Right lobe of liver (tissue), 6 donors: Measurements from ENCODE around the gene MMP10. TPM values are rescaled to one million over a fixed set of nuclear protein-coding genes. Genes with fewer than 3 reads are reported as not detected.
A peak's percentile ranks its signal among the peaks of the same experiment; 100 is the strongest.

Experiments
- ATAC-seq, 4 donors: fragments of 200-7000 bp; cut with Tn5 transposase; one replicate each; pipeline ENCODE4 v1.9.1; 2020; ENCODE audit warnings: mild to moderate bottlenecking in 4 of 4, moderate library complexity in 4 of 4
- DNase-seq, 3 donors: peaks; one replicate each; pipeline ENCODE4 v3.0.0-alpha.2; 2020
- H3K27ac ChIP-seq, 3 donors: fragments of 200-600 bp; one replicate each; pipeline ENCODE4 v1.8.0; 2022
- H3K27me3 ChIP-seq, 2 donors: fragments of 200-600 bp; one replicate each; pipeline ENCODE4 v1.8.0; 2022
- H3K36me3 ChIP-seq, 4 donors: fragments of 200-600 bp; sonication (generic) in 1 of 4; one replicate each; pipeline versions ENCODE4 v1.5.1 to v1.8.0; 2017 to 2022; ENCODE audit warnings: control low read depth in 1 of 4
- H3K4me1 ChIP-seq, 4 donors: fragments of 200-600 bp; sonication (generic) in 1 of 4; one replicate each; pipeline versions ENCODE4 v1.5.1 to v1.8.0; 2017 to 2022; ENCODE audit warnings: control low read depth in 1 of 4
- H3K4me3 ChIP-seq, 3 donors: fragments of 200-600 bp; one replicate each; pipeline ENCODE4 v1.8.0; 2022
- H3K9me3 ChIP-seq, 4 donors: fragments of 200-600 bp; sonication (generic) in 1 of 4; one replicate each; pipeline versions ENCODE4 v1.5.1 to v1.8.0; 2017 to 2022; ENCODE audit warnings: control low read depth in 1 of 4
- CTCF ChIP-seq, 4 donors: fragments of 200-600 bp in 3 of 4; fragments of 450-650 bp in 1 of 4; IDR thresholded peaks; one replicate each; pipeline versions ENCODE4 v1.5.1 to v1.8.0; 2016 to 2022; ENCODE audit warnings: antibody characterized with exemption in 4 of 4, mild to moderate bottlenecking in 2 of 4
- POLR2A ChIP-seq: fragments of 450-650 bp; IDR thresholded peaks from one replicate; pipeline ENCODE4 v1.6.1; 2017; ENCODE audit warnings: antibody characterized with exemption, mild to moderate bottlenecking
- WGBS: methylation state at CpG from one replicate; pipeline ENCODE4 v1.1.6; 2018; ENCODE audit warnings: low coverage, low lambda C conversion rate; ENCODE audit not compliant: insufficient coverage; ENCODE audit errors: missing lambda C conversion rate; 5-methylcytosine and 5-hydroxymethylcytosine counted together
- intact Hi-C, 2 donors: fragments of 100-400 bp; cut with DNase I; formaldehyde crosslinking; loops; one replicate each; pipeline versions ENCODE4 v1.11.2 to v1.14.1; 2022
- total RNA-seq, 6 experiments: library from RNA; depleted of rRNA in 2 of 6; stranded (reverse); fragments of >200 nt in 2 of 6; fragmentation: NEBNext Ultra II Directional in 3 of 6; extraction: Animal tissue kit (Norgen Biotek cat#: 25700) in 3 of 6; gene quantifications; one replicate each; pipeline versions ENCODE4 v1.1.0 to v1.2.4, GENCODE V29; 2016 to 2023
- donor health status: DM: no; HTN: yes; CAD: no.
- donor health status: DM: no; HTN: no; CAD: no.
- donor health status: DM: no; HTN: no; CAD: no.
- donor health status: DM: no; HTN: yes; CAD: no.
- donor health status: DM: no; HTN: yes; CAD: no.

Gene MMP10
- total RNA-seq, 6 experiments from 2014 or later, result 0.35 TPM; not detected in 5

- WGBS, result 49% methylated on average over 2 of the region's 2 CpGs
- Histone ChIP-seq H3K36me3 (no peaks in the 10 kb centered on the region), H3K27me3 (no peaks in the 10 kb centered on the region), H3K4me3 (no peak overlapping the region), H3K4me1 (no peaks in the 10 kb centered on the region), H3K27ac (no peak overlapping the region), H3K9me3 (no peaks in the 10 kb centered on the region)
- ATAC-seq (peak in 3 of 4 donors; percentile 39 to 64 (median 56)), DNase-seq (no peak)
- intact Hi-C loops, result no loop called here
- TF ChIP-seq POLR2A, result no peak
Measured at GRCh38 chr11:102727890-102728289, 52.5 kb downstream of the MMP10 start.

GRCh38 chr11:102724904-102725500 lies 55.4 kb downstream of the MMP10 start, which contains the start of gene MMP8:
Gene MMP8, minus strand, starts transcription at chr11:102724954. Its CDS starts 99 bp downstream, at chr11:102724855.
- intact Hi-C loops, result no loop called here
- Histone ChIP-seq H3K9me3 (no peaks in the 10 kb centered on the region), H3K27me3 (no peaks in the 10 kb centered on the region), H3K4me1 (no peaks in the 10 kb centered on the region), H3K36me3 (no peaks in the 10 kb centered on the region), H3K4me3 (no peak within 1 kb of the TSS), H3K27ac (no peak within 1 kb of the TSS)
- TF ChIP-seq POLR2A (no peak), CTCF (IDR thresholded peaks at IDR 0.05) (no peak)
- WGBS, result 41% methylated on average over 2 of the region's 2 CpGs
- no peak for ATAC-seq
- no peak for DNase-seq

- ATAC-seq (peak in 2 of 4 donors; percentile 48 to 54), DNase-seq (no peak)
- TF ChIP-seq POLR2A (no peak), CTCF (IDR thresholded peaks at IDR 0.05) (no peak)
- H3K36me3 ChIP-seq, result no peaks in the 10 kb centered on the region
- intact Hi-C loops, result no loop called here
- H3K4me3 ChIP-seq, result no peak overlapping the region
- H3K27me3 ChIP-seq, result no peaks in the 10 kb centered on the region
- H3K27ac ChIP-seq, result no peak overlapping the region
- no peaks in the 10 kb centered on the region for H3K9me3 ChIP-seq
- no peaks in the 10 kb centered on the region for H3K4me1 ChIP-seq
Measured at GRCh38 chr11:102722821-102723220, 57.6 kb downstream of the MMP10 start.

Other genes starting within 250 kb of the MMP10 start
- gene MMP7, start 249.9 kb downstream of the MMP10 start, total RNA-seq, result 1 to 10 TPM in 3 of 6 experiments, under 1 TPM in 3; 0.37 to 2.9 (median 1.1) TPM
- not detected for gene MMP20, start 155.3 kb downstream of the MMP10 start, total RNA-seq
- gene MMP27, start 74.9 kb downstream of the MMP10 start, total RNA-seq, result under 1 TPM in 1 of 6 experiments, not detected in 5; 0.11 TPM
- gene MMP8, start 55.7 kb downstream of the MMP10 start, total RNA-seq, result 1 to 10 TPM in 1 of 6 experiments, under 1 TPM in 4, not detected in 1; 0.14 to 1.2 (median 0.74) TPM
- gene MMP1, start 17.5 kb upstream of the MMP10 start, total RNA-seq, result under 1 TPM in 1 of 6 experiments, not detected in 5; 0.22 TPM
- not detected for gene MMP3, start 63.0 kb upstream of the MMP10 start, total RNA-seq
- gene MMP12, start 94.4 kb upstream of the MMP10 start, total RNA-seq, result 1 to 10 TPM in 1 of 6 experiments, not detected in 5; 1.5 TPM
- gene MMP13, start 175.1 kb upstream of the MMP10 start, total RNA-seq, result not detected